Colonic mucosa (tissue), 4 donors: ENCODE results near the gene C2CD4D. TPM values are rescaled to one million over a fixed set of nuclear protein-coding genes. Genes with fewer than 3 reads are reported as not detected.

Experiments
- DNase-seq: peaks from one replicate; pipeline ENCODE4 v3.0.0-alpha.2; 2020
- H3K27ac ChIP-seq: fragments of 200-600 bp; one replicate; pipeline ENCODE4 v1.8.0; 2021
- H3K27me3 ChIP-seq: fragments of 200-600 bp; one replicate; pipeline ENCODE4 v1.8.0; 2021
- H3K36me3 ChIP-seq: fragments of 200-600 bp; one replicate; pipeline ENCODE4 v1.8.0; 2021
- H3K4me1 ChIP-seq: fragments of 200-600 bp; one replicate; pipeline ENCODE4 v1.8.0; 2021; ENCODE audit warnings: mild to moderate bottlenecking
- H3K4me3 ChIP-seq: fragments of 200-600 bp; one replicate; pipeline ENCODE4 v1.8.0; 2021
- H3K9ac ChIP-seq, 2 donors: one replicate each; pipeline ENCODE4 v1.7.0; 2013; ENCODE audit warnings: control low read depth in 2 of 2, low read depth in 2 of 2, low read length in 2 of 2
- H3K9me3 ChIP-seq: fragments of 200-600 bp; one replicate; pipeline ENCODE4 v1.8.0; 2021
- intact Hi-C: fragments of 100-400 bp; cut with DNase I; formaldehyde crosslinking; loops from one replicate; pipeline ENCODE4 v1.14.1; 2022
- total RNA-seq, 2 donors: library from RNA; stranded (reverse); fragmentation: NEBNext Ultra II Directional in 1 of 2; extraction: Animal tissue kit (Norgen Biotek cat#: 25700) in 1 of 2; gene quantifications; one replicate each; pipeline ENCODE4 v1.2.1, GENCODE V29; 2021
- TF ChIP-seq, protein P1 (sequence below): fragments of 200-600 bp; IDR thresholded peaks from one replicate; pipeline ENCODE4 v1.8.0; 2022; ENCODE audit warnings: antibody characterized with exemption, mild to moderate bottlenecking
- donor health status: healthy.
- donor health status: DM: no; HTN: no; CAD: no.
- donor health status: DM: no; HTN: no; CAD: no.

C2CD4D gene
- total RNA-seq, 2 donors from 2014 or later: 0.85 to 1.6 TPM

DNA sequence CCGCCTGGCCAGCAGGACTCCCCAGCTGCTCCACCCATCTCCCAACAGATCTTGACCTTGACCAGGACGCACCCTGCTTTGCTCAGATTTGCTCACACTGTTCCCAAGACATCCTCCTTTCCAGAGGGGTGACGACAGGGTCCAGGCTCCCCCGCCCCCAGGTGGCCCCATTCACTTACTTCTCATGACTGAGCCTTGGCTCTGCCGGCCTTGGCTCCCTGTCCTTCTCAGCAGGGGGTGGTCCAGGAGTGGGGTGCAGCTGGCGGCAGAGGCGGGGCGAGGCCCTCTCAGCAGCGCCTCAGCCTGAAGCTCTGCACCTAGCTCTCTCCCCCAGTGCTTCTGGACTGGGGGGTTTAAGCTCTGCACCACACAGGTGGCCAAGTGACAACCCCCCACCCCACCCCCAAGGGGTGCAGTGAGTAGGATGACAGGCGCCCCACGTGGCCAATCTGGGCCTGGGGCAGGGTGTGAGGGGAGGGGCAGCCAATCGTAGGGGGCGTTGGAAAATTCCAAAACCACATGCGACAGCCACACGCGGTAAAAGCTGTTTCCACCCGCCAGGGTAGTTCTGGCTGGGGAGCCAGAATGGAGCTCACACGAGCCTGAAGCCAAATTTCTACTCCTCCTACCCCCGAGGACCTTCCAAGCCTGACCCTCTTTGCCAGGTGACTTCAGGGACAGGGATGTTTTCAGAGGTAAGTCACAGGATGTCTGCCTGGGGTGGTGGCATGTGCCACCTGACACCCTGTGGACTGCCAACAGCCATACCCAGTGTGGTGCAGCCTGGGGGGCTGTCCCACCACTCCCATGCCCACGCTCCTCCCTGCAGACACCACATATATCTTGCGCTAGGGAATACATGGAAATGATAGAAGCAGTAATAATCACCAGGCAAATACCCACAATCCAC lies 13.6 kb downstream of the C2CD4D start:
- no peaks in the 10 kb centered on the region for H3K36me3 ChIP-seq
- H3K4me1 ChIP-seq: peaks cover 4% of the 10 kb centered on the region
- no peak overlapping the region for H3K9ac ChIP-seq
- peak; percentile 36 for DNase-seq
- H3K4me3 ChIP-seq: no peak overlapping the region
- H3K27me3 ChIP-seq: no peaks in the 10 kb centered on the region
- intact Hi-C loops: no loop called here
- no peaks in the 10 kb centered on the region for H3K9me3 ChIP-seq
- no peak overlapping the region for H3K27ac ChIP-seq
- TF ChIP-seq, protein P1, sequence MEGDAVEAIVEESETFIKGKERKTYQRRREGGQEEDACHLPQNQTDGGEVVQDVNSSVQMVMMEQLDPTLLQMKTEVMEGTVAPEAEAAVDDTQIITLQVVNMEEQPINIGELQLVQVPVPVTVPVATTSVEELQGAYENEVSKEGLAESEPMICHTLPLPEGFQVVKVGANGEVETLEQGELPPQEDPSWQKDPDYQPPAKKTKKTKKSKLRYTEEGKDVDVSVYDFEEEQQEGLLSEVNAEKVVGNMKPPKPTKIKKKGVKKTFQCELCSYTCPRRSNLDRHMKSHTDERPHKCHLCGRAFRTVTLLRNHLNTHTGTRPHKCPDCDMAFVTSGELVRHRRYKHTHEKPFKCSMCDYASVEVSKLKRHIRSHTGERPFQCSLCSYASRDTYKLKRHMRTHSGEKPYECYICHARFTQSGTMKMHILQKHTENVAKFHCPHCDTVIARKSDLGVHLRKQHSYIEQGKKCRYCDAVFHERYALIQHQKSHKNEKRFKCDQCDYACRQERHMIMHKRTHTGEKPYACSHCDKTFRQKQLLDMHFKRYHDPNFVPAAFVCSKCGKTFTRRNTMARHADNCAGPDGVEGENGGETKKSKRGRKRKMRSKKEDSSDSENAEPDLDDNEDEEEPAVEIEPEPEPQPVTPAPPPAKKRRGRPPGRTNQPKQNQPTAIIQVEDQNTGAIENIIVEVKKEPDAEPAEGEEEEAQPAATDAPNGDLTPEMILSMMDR: no peak

DNA sequence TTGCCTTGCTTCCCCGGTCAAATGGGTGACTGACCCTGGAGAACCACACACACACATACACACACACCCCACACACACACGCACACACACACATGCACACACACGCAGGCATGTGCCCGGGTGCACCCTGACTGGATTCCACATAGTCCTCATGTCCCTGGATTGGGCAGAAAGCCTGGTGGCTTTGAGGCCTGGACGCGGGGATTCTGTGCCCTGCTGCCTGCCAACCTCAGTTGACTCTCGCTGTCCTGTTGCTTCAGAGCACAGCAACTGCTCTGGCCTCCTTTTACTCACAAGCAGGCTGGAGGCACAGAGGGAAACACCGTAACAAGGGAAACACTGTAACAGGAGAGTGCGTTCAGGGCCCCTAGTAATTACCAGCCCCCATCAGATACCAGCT lies 14.4 kb downstream of the C2CD4D start:
- Histone ChIP-seq H3K27me3 (no peaks in the 10 kb centered on the region), H3K36me3 (no peaks in the 10 kb centered on the region), H3K9me3 (no peaks in the 10 kb centered on the region), H3K9ac (no peak overlapping the region), H3K4me1 (peaks cover 4% of the 10 kb centered on the region), H3K27ac (no peak overlapping the region), H3K4me3 (no peak overlapping the region)
- no peak for DNase-seq
- intact Hi-C loops: no loop called here
- TF ChIP-seq, protein P1: no peak

DNA sequence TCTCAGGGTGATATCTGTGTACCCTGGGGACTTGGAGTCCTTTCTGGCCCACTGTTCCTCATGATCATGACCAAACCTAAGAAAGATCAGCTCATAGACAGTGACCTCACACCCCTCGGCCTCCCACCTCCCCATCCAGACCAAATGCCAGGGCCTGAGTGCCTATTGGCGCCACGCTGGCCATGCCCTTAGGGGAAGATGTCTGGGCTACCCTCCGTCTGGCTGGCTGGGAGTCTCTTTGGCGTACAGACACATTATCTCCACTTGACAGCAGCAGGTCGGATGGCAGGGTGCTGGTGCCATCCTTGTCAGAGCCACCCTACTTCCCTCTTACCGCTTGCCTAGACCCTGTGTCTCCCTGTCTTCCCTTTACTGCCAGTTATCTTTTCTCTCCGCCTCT lies 16.4 kb downstream of the C2CD4D start:
- H3K9me3 ChIP-seq: no peaks in the 10 kb centered on the region
- TF ChIP-seq, protein P1: no peak
- H3K27ac ChIP-seq: no peak overlapping the region
- no peak for DNase-seq
- H3K9ac ChIP-seq: no peak overlapping the region
- intact Hi-C loops: no loop called here
- H3K4me3 ChIP-seq: no peak overlapping the region
- H3K36me3 ChIP-seq: no peaks in the 10 kb centered on the region
- H3K4me1 ChIP-seq: no peaks in the 10 kb centered on the region
- H3K27me3 ChIP-seq: no peaks in the 10 kb centered on the region

DNA sequence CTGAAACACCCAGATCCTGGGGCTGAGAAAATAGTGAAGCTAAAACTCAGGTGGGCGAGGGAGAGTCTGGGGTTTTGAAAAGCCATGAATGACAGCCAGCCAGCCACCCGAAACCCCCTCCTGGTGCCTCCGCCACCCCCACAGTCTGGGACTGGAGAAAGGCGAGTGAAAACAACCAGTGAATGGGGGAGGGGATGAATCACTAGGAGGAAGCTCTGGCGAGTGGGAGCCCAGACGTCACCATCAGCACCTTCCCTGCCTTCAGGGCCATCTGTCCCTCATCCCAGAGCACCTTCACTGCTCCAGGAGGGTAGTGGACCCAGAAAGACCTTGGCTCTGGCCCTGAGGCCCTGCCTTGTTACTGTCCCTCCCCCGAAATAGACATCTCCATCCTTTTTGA lies 17.2 kb downstream of the C2CD4D start:
- H3K4me1 ChIP-seq: no peaks in the 10 kb centered on the region
- intact Hi-C loops: no loop called here
- no peak overlapping the region for H3K9ac ChIP-seq
- no peaks in the 10 kb centered on the region for H3K27me3 ChIP-seq
- H3K36me3 ChIP-seq: no peaks in the 10 kb centered on the region
- TF ChIP-seq, protein P1: no peak
- H3K9me3 ChIP-seq: no peaks in the 10 kb centered on the region
- no peak overlapping the region for H3K27ac ChIP-seq
- no peak overlapping the region for H3K4me3 ChIP-seq
- DNase-seq: no peak

DNA sequence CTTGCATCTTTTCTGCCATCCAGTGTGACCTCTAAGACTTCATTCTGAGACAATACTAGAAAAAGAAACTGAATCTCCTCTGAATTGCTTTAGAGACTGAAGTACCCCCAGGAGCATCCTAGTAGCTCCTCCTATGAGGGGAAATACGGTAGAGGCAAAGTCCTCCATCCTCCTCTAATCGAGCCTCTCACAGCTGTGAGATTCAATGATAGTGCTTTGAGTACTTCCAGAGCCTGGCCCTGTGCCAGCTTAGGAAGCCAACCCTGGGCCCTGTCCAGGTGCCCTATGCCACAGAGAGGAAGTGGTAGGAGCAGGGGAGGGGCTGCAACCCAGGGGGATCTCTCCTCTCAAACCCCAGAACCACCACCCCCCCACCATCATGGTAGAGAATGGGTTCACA lies 18.7 kb downstream of the C2CD4D start:
- H3K27ac ChIP-seq: no peak overlapping the region
- intact Hi-C loops: no loop called here
- no peaks in the 10 kb centered on the region for H3K27me3 ChIP-seq
- no peaks in the 10 kb centered on the region for H3K9me3 ChIP-seq
- TF ChIP-seq, protein P1: no peak
- no peaks in the 10 kb centered on the region for H3K4me1 ChIP-seq
- no peak overlapping the region for H3K9ac ChIP-seq
- no peaks in the 10 kb centered on the region for H3K36me3 ChIP-seq
- DNase-seq: no peak
- H3K4me3 ChIP-seq: no peak overlapping the region
